Measurements from ENCODE around the gene NDUFAF8.

NDUFAF8 gene, protein sequence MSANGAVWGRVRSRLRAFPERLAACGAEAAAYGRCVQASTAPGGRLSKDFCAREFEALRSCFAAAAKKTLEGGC

DNA sequence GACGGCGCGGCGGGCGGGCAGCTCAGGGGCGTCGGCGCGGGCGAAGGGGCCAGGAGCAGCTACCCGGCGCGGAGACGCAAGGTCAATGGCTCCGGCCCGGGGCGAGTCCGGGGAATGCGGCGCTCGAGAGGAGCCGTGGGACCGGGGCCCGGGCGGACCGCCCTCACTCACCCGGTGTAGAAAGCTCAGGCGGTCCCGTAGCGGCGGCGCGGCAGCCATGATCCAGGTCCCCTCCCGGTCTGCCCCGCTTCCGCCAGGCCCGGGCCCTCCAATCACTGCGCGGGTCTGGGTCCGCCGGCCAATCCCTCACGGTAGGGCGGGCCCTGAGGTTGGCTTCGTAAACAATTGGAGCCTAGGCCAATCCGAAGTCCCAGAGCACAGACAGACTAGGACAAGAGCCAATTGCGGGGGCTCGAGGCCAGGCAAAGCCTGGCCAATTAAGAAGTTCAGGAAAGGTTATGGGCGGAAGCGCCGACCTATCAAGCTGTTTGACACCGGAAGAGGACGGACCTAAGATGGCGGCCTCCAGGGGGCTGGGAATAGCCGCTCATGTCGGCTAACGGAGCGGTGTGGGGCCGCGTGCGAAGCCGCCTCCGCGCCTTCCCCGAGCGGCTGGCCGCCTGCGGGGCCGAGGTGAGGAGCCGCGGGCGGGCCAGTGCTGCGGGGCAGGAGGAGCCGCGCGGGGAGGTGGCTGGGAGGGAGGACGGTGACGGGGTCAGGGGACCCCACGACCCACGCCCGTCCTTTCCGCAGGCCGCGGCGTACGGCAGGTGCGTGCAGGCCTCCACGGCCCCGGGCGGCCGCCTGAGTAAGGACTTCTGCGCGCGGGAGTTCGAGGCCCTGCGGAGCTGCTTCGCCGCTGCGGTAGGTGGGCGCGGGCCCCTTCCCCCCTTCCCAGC lies at the start of gene NDUFAF8, which contains the start of gene TEPSIN:
Gene NDUFAF8, plus strand, starts transcription at position 504 of the 899 bp plus-strand sequence. Its CDS starts 46 bp downstream, at position 550.
Gene TEPSIN, minus strand, starts transcription at position 241 of the 899 bp plus-strand sequence. Its CDS starts 22 bp downstream, at position 219.
- DNase-seq (ENCODE audit: extremely low spot score), result peak; percentile 100
- TF ChIP-seq, protein P1, sequence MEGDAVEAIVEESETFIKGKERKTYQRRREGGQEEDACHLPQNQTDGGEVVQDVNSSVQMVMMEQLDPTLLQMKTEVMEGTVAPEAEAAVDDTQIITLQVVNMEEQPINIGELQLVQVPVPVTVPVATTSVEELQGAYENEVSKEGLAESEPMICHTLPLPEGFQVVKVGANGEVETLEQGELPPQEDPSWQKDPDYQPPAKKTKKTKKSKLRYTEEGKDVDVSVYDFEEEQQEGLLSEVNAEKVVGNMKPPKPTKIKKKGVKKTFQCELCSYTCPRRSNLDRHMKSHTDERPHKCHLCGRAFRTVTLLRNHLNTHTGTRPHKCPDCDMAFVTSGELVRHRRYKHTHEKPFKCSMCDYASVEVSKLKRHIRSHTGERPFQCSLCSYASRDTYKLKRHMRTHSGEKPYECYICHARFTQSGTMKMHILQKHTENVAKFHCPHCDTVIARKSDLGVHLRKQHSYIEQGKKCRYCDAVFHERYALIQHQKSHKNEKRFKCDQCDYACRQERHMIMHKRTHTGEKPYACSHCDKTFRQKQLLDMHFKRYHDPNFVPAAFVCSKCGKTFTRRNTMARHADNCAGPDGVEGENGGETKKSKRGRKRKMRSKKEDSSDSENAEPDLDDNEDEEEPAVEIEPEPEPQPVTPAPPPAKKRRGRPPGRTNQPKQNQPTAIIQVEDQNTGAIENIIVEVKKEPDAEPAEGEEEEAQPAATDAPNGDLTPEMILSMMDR (IDR thresholded peaks at IDR 0.05; ENCODE audit: control extremely low read depth, extremely low read depth, low read depth, missing control alignments), result no peak
- ChIA-PET CTCF (interaction anchor here (0.6 to 5.0 kb wide), 11 partner anchors 9 to 246 kb away, joined by 3 to 39 read pairs (median 3); partner anchors contain the start of gene CEP131), POLR2A (interaction anchor here (0.6 to 1.4 kb wide), 2 partner anchors 16 to 1418 kb away, joined by 6 read pairs; partner anchors contain the start of gene CEP131)

DNA sequence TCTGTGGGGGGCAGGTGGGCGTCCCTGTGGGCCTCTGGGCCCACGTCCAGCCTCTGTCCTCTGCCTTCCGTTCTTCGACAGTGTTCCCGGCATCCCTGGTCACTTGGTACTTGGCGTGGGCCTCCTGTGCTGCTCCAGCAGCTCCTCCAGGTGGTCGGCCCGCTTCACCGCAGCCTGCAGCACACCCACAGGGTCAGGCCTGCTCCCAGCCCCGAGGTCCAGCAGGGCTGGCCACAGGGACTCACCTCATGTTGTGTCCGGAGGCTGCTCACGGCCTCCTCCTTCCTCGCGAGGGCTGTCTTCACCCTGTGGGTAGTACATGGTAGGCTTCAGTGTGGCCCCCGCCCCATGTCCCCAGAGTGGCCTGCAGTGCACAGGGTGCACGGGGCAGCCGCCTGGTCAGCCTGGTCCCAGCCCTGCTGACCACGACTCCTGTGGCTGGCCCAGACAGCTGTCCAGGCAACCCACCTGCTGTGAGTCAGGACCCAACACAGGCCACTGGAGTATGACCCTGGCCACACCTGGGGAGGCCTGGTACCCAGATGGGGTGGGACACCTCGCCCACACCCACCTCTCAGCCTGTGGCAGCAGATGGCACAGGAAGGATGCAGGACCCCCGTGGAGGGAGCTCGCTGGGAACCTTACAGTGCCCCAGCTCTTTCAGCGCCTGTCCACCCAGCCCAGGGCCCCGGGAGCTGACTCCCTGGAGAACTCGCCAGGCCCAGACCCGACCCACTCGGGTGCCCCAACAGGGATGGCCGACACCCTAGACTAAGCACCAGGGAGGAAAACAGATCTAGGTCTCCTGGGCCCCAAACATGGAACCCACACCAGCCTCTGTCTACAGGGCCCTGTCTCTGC lies 49.2 kb upstream of the NDUFAF8 start:
- ChIA-PET CTCF (interaction anchor here (1.5 kb wide), 1 partner anchor 8 kb away, joined by 6 read pairs; no protein-coding TSS in a partner anchor), POLR2A (no interaction called here)
- TF ChIP-seq, protein P1 (IDR thresholded peaks at IDR 0.05; ENCODE audit: control extremely low read depth, extremely low read depth, low read depth, missing control alignments), result no peak
- DNase-seq (ENCODE audit: extremely low spot score), result no peak

- DNase-seq (ENCODE audit: extremely low spot score), result no peak
- TF ChIP-seq, protein P1 (IDR thresholded peaks at IDR 0.05; ENCODE audit: control extremely low read depth, extremely low read depth, low read depth, missing control alignments), result no peak
- ChIA-PET CTCF (no interaction called here), POLR2A (no interaction called here)
Measured at GRCh38 chr17:81190591-81190990, 48.5 kb upstream of the NDUFAF8 start.

DNA sequence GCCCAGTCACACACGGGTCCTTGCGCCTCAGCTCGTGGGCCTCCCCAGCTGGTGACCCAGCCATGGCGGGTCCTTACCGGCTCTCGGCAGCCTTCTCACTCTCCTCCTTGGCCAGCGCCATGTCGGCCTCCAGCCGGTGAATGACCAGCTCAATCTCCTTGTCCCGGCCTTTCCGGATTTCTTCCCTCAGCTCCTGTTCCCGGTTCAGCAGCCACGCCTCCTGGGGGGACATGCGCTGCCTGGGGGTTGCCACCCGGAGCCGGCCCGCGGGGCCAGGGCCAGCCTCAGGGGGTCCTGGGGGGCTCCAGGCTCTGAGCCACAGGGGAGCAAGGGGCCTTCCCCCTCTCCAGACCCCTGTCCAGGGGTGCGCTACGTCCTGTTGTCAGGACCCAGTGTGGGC lies 48.0 kb upstream of the NDUFAF8 start:
- ChIA-PET POLR2A (no interaction called here), CTCF (no interaction called here)

GRCh38 chr17:81191646-81192045 lies 47.5 kb upstream of the NDUFAF8 start:
- ChIA-PET CTCF (no interaction called here), POLR2A (no interaction called here)
- TF ChIP-seq, protein P1 (IDR thresholded peaks at IDR 0.05; ENCODE audit: control extremely low read depth, extremely low read depth, low read depth, missing control alignments), result no peak
- DNase-seq (ENCODE audit: extremely low spot score), result no peak

More for the DNA sequence above, 48.0 kb upstream of the NDUFAF8 start:
- TF ChIP-seq, protein P1 (IDR thresholded peaks at IDR 0.05; ENCODE audit: control extremely low read depth, extremely low read depth, low read depth, missing control alignments), result no peak
- no peak for DNase-seq (ENCODE audit: extremely low spot score)

All from GM10248 (cell line).